Neural progenitor cell (in vitro differentiated cells): ENCODE data around the gene TBX20.
"Not testable (repeated sequence)": the region's sequence is repeated elsewhere in the genome, so short reads cannot be mapped to it uniquely, and the experiment has no call there.

ENCODE experiments used
- CTCF ChIP-seq: fragments of 200-600 bp; sonication (generic); IDR thresholded peaks from 2 replicates; pipeline ENCODE4 v1.5.1; 2017; ENCODE audit warnings: antibody characterized with exemption, mild to moderate bottlenecking
- EZH2 ChIP-seq: fragments of 200-600 bp; sonication (generic); IDR thresholded peaks from 2 replicates; pipeline ENCODE4 v1.6.1; 2017; ENCODE audit warnings: antibody characterized with exemption, mild to moderate bottlenecking, moderate library complexity
- EZH2phosphoT487 ChIP-seq: fragments of 200-600 bp; sonication (generic); IDR thresholded peaks from 2 replicates; pipeline ENCODE4 v1.6.1; 2017; ENCODE audit warnings: antibody characterized with exemption

GRCh38 chr7:35206924-35207323 lies 47.0 kb downstream of the TBX20 start:
- not testable (repeated sequence) for TF ChIP-seq CTCF, EZH2phosphoT487, EZH2
